GM12878 (cell line): ENCODE data around the gene NBPF12. TPM values are rescaled to one million over a fixed set of nuclear protein-coding genes. Genes with fewer than 3 reads are reported as not detected.
"Not testable (repeated sequence)": the region's sequence is repeated elsewhere in the genome, so short reads cannot be mapped to it uniquely, and the experiment has no call there.

Source experiments
- ATAC-seq: fragments of 200-7000 bp; cut with Tn5 transposase; 3 replicates; pipeline ENCODE4 v1.9.1; 2020; ENCODE audit warnings: mild to moderate bottlenecking, moderate library complexity
- Bru-seq: library from RNA; stranded (reverse); fragments of 400-500 nt; gene quantifications from one replicate; lab custom pipeline; 2021; lab: Mats Ljungman, UMichigan
- BruChase-seq, 2 experiments: library from RNA; stranded (reverse); fragments of 400-500 nt; gene quantifications; one replicate each; lab custom pipeline; 2021; lab: Mats Ljungman, UMichigan
- BruUV-seq: library from RNA; stranded (reverse); fragments of 400-500 nt; replicated peaks from 2 replicates; lab custom pipeline; 2021; lab: Mats Ljungman, UMichigan
- CTCF ChIA-PET: fragments of 300-600 bp; sonication (Branson Sonifier 250); formaldehyde crosslinking; extraction: SDS; loops from one replicate; lab custom pipeline; 2021; ENCODE audit warnings: inconsistent platforms; lab: Yijun Ruan, JAX
- POLR2A ChIA-PET: fragments of 350-600 bp; formaldehyde crosslinking; extraction: SDS; loops from one replicate; lab custom pipeline; 2021; ENCODE audit warnings: inconsistent platforms; lab: Charles Lee
- RAD21 ChIA-PET: fragments of 300-600 bp; sonication (Branson Sonifier 250); formaldehyde crosslinking; loops from one replicate; lab custom pipeline; 2023; ENCODE audit warnings: antibody characterized with exemption; ENCODE audit not compliant: unreplicated experiment; lab: Charles Lee
- SMC1A ChIA-PET: fragments of 300-600 bp; sonication (Branson Sonifier 250); formaldehyde crosslinking; loops from one replicate; lab custom pipeline; 2023; ENCODE audit not compliant: unreplicated experiment, uncharacterized antibody; lab: Charles Lee
- DNase-seq: peaks from one replicate; pipeline ENCODE4 v3.0.0-alpha.2; 2011; ENCODE audit warnings: low read depth, low spot score
- FAIRE-seq: peaks from 3 replicates; lab custom pipeline; 2011; peaks lifted over from hg19 to GRCh38; lab: Jason Lieb, UNC
- H2AFZ ChIP-seq: 2 replicates; pipeline ENCODE4 v1.6.0; 2011; ENCODE audit warnings: low read depth, low read length, control low read depth; ENCODE audit not compliant: control insufficient read depth
- H3K27ac ChIP-seq: 2 replicates; pipeline ENCODE4 v1.5.1; 2011; ENCODE audit warnings: control low read depth; ENCODE audit not compliant: control insufficient read depth, insufficient read depth
- H3K27me3 ChIP-seq, 2 experiments: replicated peaks in 1 of 2; 2 replicates each; pipeline versions ENCODE4 v1.6.0 to v1.6.1; 2011; ENCODE audit warnings: low read length in 1 of 2; ENCODE audit not compliant: control insufficient read depth in 2 of 2, insufficient read depth in 2 of 2
- H3K36me3 ChIP-seq, 2 experiments: 2 replicates each; pipeline ENCODE4 v1.5.1; 2011; ENCODE audit warnings: low read length in 1 of 2; ENCODE audit not compliant: control insufficient read depth in 2 of 2, insufficient read depth in 2 of 2
- H3K4me1 ChIP-seq: 2 replicates; pipeline ENCODE4 v1.6.1; 2011; ENCODE audit warnings: mild to moderate bottlenecking, low read length, moderate library complexity, mixed read lengths; ENCODE audit not compliant: control insufficient read depth, insufficient read depth
- H3K4me2 ChIP-seq: 2 replicates; pipeline ENCODE4 v1.6.0; 2011; ENCODE audit warnings: control low read depth; ENCODE audit not compliant: control insufficient read depth, insufficient read depth
- H3K4me3 ChIP-seq: fragments of 200-600 bp; sonication (generic); 2 replicates; pipeline ENCODE4 v1.5.1; 2016
- H3K79me2 ChIP-seq: 2 replicates; pipeline ENCODE4 v1.6.0; 2011; ENCODE audit warnings: low read length; ENCODE audit not compliant: control insufficient read depth, insufficient read depth
- H3K9ac ChIP-seq: 2 replicates; pipeline ENCODE4 v1.8.0; 2011; ENCODE audit warnings: low read length, control low read depth, mixed read lengths; ENCODE audit not compliant: control insufficient read depth, insufficient read depth
- H3K9me3 ChIP-seq: replicated peaks from 3 replicates; pipeline ENCODE4 v1.5.1; 2011; ENCODE audit warnings: mild to moderate bottlenecking, low read length; ENCODE audit not compliant: control insufficient read depth, insufficient read depth
- H4K20me1 ChIP-seq: 2 replicates; pipeline ENCODE4 v1.6.0; 2011; ENCODE audit not compliant: control insufficient read depth, insufficient read depth
- ATF7 ChIP-seq: fragments of 450-650 bp; IDR thresholded peaks from 2 replicates; pipeline ENCODE4 v1.6.1; 2016; ENCODE audit warnings: low read depth, mild to moderate bottlenecking
- BHLHE40 ChIP-seq, 2 experiments: fragments of 450-650 bp in 1 of 2; IDR thresholded peaks; 2 replicates each; pipeline ENCODE4 v1.6.1; 2011 to 2017; ENCODE audit warnings: low read depth in 2 of 2, borderline replicate concordance in 1 of 2, improper control_type of control experiment in 1 of 2, low read length in 1 of 2, mild to moderate bottlenecking in 1 of 2
- CHD2 ChIP-seq: IDR thresholded peaks from 2 replicates; pipeline ENCODE4 v1.6.1; 2011; ENCODE audit warnings: low read depth, low read length, improper control_type of control experiment, borderline replicate concordance
- FOXK2 ChIP-seq: fragments of 450-650 bp; IDR thresholded peaks from 2 replicates; pipeline ENCODE4 v1.6.1; 2017; ENCODE audit warnings: mild to moderate bottlenecking, moderate library complexity
- HDGF ChIP-seq: fragments of 450-650 bp; IDR thresholded peaks from 2 replicates; pipeline ENCODE4 v1.6.1; 2016; ENCODE audit warnings: antibody characterized with exemption
- NRF1 ChIP-seq: conservative IDR thresholded peaks from 2 replicates; pipeline ENCODE4 v1.6.1; 2011; ENCODE audit warnings: mild to moderate bottlenecking, low read depth, low read length, improper control_type of control experiment
- POLR2A ChIP-seq: IDR thresholded peaks from 2 replicates; pipeline ENCODE4 v1.6.1; 2011; ENCODE audit warnings: low read depth, mild to moderate bottlenecking, low read length
- RELA ChIP-seq: fragments of 450-650 bp; IDR thresholded peaks from 2 replicates; pipeline ENCODE4 v1.8.0; 2014; ENCODE audit warnings: borderline replicate concordance; ENCODE audit not compliant: partially characterized antibody
- SRF ChIP-seq, 2 experiments: IDR thresholded peaks; 2 replicates each; pipeline ENCODE4 v1.6.1; 2011; ENCODE audit warnings: low read depth in 2 of 2, low read length in 2 of 2, mild to moderate bottlenecking in 1 of 2, moderate library complexity in 1 of 2
- STAT1 ChIP-seq: fragments of 450-650 bp; conservative IDR thresholded peaks from 2 replicates; pipeline ENCODE4 v1.6.1; 2014; ENCODE audit warnings: antibody characterized with exemption, mild to moderate bottlenecking
- YY1 ChIP-seq: IDR thresholded peaks from 2 replicates; pipeline ENCODE4 v1.6.1; 2011; ENCODE audit warnings: low read depth, mild to moderate bottlenecking, low read length
- WGBS: methylation state at CpG from one replicate; pipeline ENCODE4 v1.1.6; 2016; ENCODE audit warnings: low lambda C conversion rate; ENCODE audit not compliant: insufficient replicate concordance, insufficient coverage; ENCODE audit errors: missing lambda C conversion rate; 5-methylcytosine and 5-hydroxymethylcytosine counted together
- in situ Hi-C: fragments of 300-500 bp; cut with MboI; formaldehyde crosslinking; loops from 9 replicates; pipeline ENCODE4 v1.14.3; 2018; ENCODE audit warnings: mixed read lengths
- intact Hi-C: fragments of 100-400 bp; cut with micrococcal nuclease; formaldehyde crosslinking; loops from one replicate; pipeline ENCODE4 v1.14.2; 2022; ENCODE audit not compliant: unreplicated experiment
- long read RNA-seq, 2 experiments: library from polyadenylated mRNA; unstranded; transcript quantifications; one replicate each; pipeline ENCODE4 v2.0.0, GENCODE V29; 2019 to 2020
- polyA minus RNA-seq, 3 experiments: library from RNA; depleted of rRNA, polyadenylated mRNA; stranded (reverse); fragments of >200 nt; gene quantifications; 2 replicates each; pipeline ENCODE4 v1.2.3, GENCODE V29; 2011
- polyA plus RNA-seq, 11 experiments: library from polyadenylated mRNA; depleted of rRNA in 4 of 11; unstranded in 6 of 11; stranded (reverse) in 5 of 11; fragments of >200 nt; fragmentation: Nextera tagmentation in 4 of 11; fragmentation: Illumina TruSeq in 1 of 11; extraction: Ambion mirVana in 4 of 11; extraction: Trizol in 1 of 11; gene quantifications; 1 replicate in 1 of 11; 2 replicates in 10 of 11; pipeline versions ENCODE4 v1.2.1 to v1.2.3, GENCODE V29; 2011 to 2016; ENCODE audit warnings: inconsistent platforms in 2 of 11, missing spikeins in 2 of 11, low read depth in 1 of 11
- total RNA-seq, 4 experiments: library from RNA; depleted of rRNA in 3 of 4; stranded (reverse); fragments of >200 nt in 3 of 4; fragmentation: Illumina TruSeq in 1 of 4; extraction: Trizol in 1 of 4; gene quantifications; 2 replicates each; pipeline versions ENCODE4 v1.2.1 to v1.2.3, GENCODE V29; 2013 to 2021
- TF ChIP-seq, protein P1 (sequence below): fragments of 450-650 bp; conservative IDR thresholded peaks from 2 replicates; pipeline ENCODE4 v1.6.1; 2017; ENCODE audit warnings: mild to moderate bottlenecking, moderate library complexity
- TF ChIP-seq, protein P2 (sequence below): fragments of 450-650 bp; IDR thresholded peaks from 2 replicates; pipeline ENCODE4 v1.6.1; 2016; ENCODE audit warnings: mild to moderate bottlenecking

Gene NBPF12, protein sequence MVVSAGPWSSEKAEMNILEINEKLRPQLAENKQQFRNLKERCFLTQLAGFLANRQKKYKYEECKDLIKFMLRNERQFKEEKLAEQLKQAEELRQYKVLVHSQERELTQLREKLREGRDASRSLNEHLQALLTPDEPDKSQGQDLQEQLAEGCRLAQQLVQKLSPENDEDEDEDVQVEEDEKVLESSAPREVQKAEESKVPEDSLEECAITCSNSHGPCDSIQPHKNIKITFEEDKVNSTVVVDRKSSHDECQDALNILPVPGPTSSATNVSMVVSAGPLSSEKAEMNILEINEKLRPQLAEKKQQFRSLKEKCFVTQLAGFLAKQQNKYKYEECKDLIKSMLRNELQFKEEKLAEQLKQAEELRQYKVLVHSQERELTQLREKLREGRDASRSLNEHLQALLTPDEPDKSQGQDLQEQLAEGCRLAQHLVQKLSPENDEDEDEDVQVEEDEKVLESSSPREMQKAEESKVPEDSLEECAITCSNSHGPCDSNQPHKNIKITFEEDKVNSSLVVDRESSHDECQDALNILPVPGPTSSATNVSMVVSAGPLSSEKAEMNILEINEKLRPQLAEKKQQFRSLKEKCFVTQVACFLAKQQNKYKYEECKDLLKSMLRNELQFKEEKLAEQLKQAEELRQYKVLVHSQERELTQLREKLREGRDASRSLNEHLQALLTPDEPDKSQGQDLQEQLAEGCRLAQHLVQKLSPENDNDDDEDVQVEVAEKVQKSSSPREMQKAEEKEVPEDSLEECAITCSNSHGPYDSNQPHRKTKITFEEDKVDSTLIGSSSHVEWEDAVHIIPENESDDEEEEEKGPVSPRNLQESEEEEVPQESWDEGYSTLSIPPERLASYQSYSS (N-terminal part only)
- total RNA-seq (2013; cell fraction: nucleolus; rRNA removed) = 43.1 and 46.3 TPM in 2 replicates
- total RNA-seq (2014; rRNA removed) = 6.7 and 7.8 TPM in 2 replicates
- 9.1 and 9.3 TPM in 2 replicates for total RNA-seq (2014; rRNA removed; fragmentation: Illumina TruSeq; extraction: Trizol)
- total RNA-seq (2021) = 6.2 and 7.3 TPM in 2 replicates
- 11.4 TPM for polyA plus RNA-seq (2011; ENCODE audit: low read depth)
- polyA plus RNA-seq (2011; rRNA removed) = 19.2 and 20.1 TPM in 2 replicates
- 8.1 and 8.7 TPM in 2 replicates for polyA plus RNA-seq (2011; cell fraction: cytosol; rRNA removed)
- polyA plus RNA-seq (2011; cell fraction: nucleus; rRNA removed) = 63.4 and 73.2 TPM in 2 replicates
- polyA plus RNA-seq (2012) = 11.7 and 12.1 TPM in 2 replicates
- polyA plus RNA-seq (2014; fragmentation: Illumina TruSeq; extraction: Trizol) = 13.1 and 15.3 TPM in 2 replicates
- 1 to 10 TPM; 2.3 to 3.6 TPM for polyA plus RNA-seq (2014; fragmentation: Nextera tagmentation; extraction: Ambion mirVana)
- polyA plus RNA-seq (2014; rRNA removed) = 10.1 and 11.3 TPM in 2 replicates
- polyA plus RNA-seq (2016; fragmentation: Nextera tagmentation; extraction: Ambion mirVana) = 1 to 10 TPM; 3.0 to 3.1 TPM
- polyA minus RNA-seq (2011; rRNA and poly(A)+ RNA removed) = 10.0 and 10.9 TPM in 2 replicates
- polyA minus RNA-seq (2011; cell fraction: cytosol; rRNA and poly(A)+ RNA removed) = 2.0 and 3.1 TPM in 2 replicates
- 13.8 and 17.1 TPM in 2 replicates for polyA minus RNA-seq (2011; cell fraction: nucleus; rRNA and poly(A)+ RNA removed)
- percentile 83 among the genes with signal in this experiment for Bru-seq, nascent RNA
- BruChase-seq, experiment 1, labeled RNA remaining after a 6-hour chase = percentile 86 among the genes with signal in this experiment
- percentile 90 among the genes with signal in this experiment for BruChase-seq, experiment 2, labeled RNA remaining after a 2-hour chase
- long read RNA-seq, experiment 1, partial matches to known transcripts = 0 of 2 reads
- long read RNA-seq, experiment 1, other reads (novel, unspliced or antisense) = 2 of 2 reads
- long read RNA-seq, experiment 2, partial matches to known transcripts = 3 of 12 reads
- long read RNA-seq, experiment 2, other reads (novel, unspliced or antisense) = 9 of 12 reads

DNA sequence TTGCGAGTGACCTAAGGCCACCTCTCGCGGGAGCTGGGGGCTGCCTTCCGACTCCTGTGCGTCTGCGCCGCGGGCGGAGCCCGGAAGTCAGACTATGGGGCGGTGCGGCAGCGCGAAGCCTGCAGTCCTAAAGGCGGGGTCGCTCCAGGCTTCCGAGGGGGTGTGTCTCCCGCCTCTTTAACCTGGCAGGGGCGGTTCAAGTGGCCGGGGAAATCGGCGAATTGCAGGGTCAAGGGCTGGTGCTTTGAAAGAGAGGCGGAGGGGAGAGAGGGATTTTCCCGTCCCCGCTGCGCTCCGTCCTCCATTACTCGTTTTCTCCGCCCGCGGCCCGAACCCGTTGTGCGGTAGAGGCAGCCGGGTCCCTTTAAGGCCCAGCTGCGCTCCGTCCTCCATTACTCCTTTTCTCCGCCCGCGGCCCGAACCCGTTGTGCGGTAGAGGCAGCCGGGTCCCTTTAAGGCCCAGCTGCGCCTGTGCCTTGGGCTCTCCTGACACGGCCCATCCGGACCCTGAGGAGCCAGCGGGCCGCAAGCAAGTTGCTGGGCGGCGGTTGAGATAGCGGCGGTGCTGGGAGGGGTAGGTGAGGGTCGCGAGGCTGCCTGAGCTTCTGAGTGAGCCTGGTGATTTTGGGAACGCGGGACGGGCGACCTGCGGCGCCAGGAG, at the start of gene NBPF12:
NBPF12 (plus strand) TSS at position 83 of the 661 bp plus-strand sequence. CDS start 21,820 bp downstream, outside the sequence.
- H3K27me3 ChIP-seq, H3K36me3 ChIP-seq, intact Hi-C loops, SMC1A ChIA-PET, H3K9me3 ChIP-seq, POLR2A ChIA-PET, H3K79me2 ChIP-seq, H4K20me1 ChIP-seq, CTCF ChIA-PET, in situ Hi-C loops, H3K4me1 ChIP-seq, RAD21 ChIA-PET, FAIRE-seq: not testable (repeated sequence)
- peak within 1 kb of the TSS; percentile 71 for H2AFZ ChIP-seq
- peak; percentile 93 for ATAC-seq
- DNase-seq = peak; percentile 57
- peak within 1 kb of the TSS; percentile 90 for H3K4me3 ChIP-seq
- peak within 1 kb of the TSS; percentile 72 for H3K9ac ChIP-seq
- WGBS = under 1% methylated on average over 47 of the region's 61 CpGs
- peak within 1 kb of the TSS; percentile 64 for H3K27ac ChIP-seq
- TSS peak; percentile 73 for BruUV-seq
- H3K4me2 ChIP-seq = 0 out of 2 replicates have a peak within 1 kb of the TSS, but pooled peaks have one; percentile 17
- peak in 1 of 2 experiments; percentile 28; a peak in 1 of 4 replicates for TF ChIP-seq BHLHE40 (IDR thresholded peaks at IDR 0.05; ENCODE audit: borderline replicate concordance in 1 of 2, low read depth in 2 of 2, low read length in 1 of 2)
- TF ChIP-seq ATF7 = peak; percentile 39; the same call in 1 of the 2 replicates
- TF ChIP-seq RELA = peak; percentile 47
- peak; percentile 32; the same call in 1 of the 2 replicates for TF ChIP-seq CHD2
- TF ChIP-seq POLR2A = 0 out of 2 replicates have a peak, but pooled peaks have one; percentile 29
- 0 out of 4 replicates have a peak, but pooled peaks have one; percentile 18 to 33 for TF ChIP-seq SRF (IDR thresholded peaks at IDR 0.05; ENCODE audit: low read depth in 2 of 2, low read length in 2 of 2)
- peak; percentile 75; the same call in 1 of the 2 replicates for TF ChIP-seq YY1
- TF ChIP-seq FOXK2 = 0 out of 2 replicates have a peak, but pooled peaks have one; percentile 23
- TF ChIP-seq, protein P1, sequence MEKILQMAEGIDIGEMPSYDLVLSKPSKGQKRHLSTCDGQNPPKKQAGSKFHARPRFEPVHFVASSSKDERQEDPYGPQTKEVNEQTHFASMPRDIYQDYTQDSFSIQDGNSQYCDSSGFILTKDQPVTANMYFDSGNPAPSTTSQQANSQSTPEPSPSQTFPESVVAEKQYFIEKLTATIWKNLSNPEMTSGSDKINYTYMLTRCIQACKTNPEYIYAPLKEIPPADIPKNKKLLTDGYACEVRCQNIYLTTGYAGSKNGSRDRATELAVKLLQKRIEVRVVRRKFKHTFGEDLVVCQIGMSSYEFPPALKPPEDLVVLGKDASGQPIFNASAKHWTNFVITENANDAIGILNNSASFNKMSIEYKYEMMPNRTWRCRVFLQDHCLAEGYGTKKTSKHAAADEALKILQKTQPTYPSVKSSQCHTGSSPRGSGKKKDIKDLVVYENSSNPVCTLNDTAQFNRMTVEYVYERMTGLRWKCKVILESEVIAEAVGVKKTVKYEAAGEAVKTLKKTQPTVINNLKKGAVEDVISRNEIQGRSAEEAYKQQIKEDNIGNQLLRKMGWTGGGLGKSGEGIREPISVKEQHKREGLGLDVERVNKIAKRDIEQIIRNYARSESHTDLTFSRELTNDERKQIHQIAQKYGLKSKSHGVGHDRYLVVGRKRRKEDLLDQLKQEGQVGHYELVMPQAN = peak; percentile 74
- TF ChIP-seq NRF1 = peak; percentile 33; the same call in 1 of the 2 replicates
- TF ChIP-seq HDGF = 0 out of 2 replicates have a peak, but pooled peaks have one; percentile 45
- TF ChIP-seq, protein P2, sequence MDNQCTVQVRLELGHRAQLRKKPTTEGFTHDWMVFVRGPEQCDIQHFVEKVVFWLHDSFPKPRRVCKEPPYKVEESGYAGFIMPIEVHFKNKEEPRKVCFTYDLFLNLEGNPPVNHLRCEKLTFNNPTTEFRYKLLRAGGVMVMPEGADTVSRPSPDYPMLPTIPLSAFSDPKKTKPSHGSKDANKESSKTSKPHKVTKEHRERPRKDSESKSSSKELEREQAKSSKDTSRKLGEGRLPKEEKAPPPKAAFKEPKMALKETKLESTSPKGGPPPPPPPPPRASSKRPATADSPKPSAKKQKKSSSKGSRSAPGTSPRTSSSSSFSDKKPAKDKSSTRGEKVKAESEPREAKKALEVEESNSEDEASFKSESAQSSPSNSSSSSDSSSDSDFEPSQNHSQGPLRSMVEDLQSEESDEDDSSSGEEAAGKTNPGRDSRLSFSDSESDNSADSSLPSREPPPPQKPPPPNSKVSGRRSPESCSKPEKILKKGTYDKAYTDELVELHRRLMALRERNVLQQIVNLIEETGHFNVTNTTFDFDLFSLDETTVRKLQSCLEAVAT = peak; percentile 68; the same call in 1 of the 2 replicates
- TF ChIP-seq STAT1 = 0 out of 2 replicates have a peak, but pooled peaks have one; percentile 41
